GM18520 (cell line): ENCODE measurements around the gene IL1RAP.

Experiments
- ATAC-seq: cut with Tn5 transposase; IDR thresholded peaks from one replicate; pipeline ENCODE4 v1.9.1; 2021; ENCODE audit not compliant: unreplicated experiment

IL1RAP gene

DNA sequence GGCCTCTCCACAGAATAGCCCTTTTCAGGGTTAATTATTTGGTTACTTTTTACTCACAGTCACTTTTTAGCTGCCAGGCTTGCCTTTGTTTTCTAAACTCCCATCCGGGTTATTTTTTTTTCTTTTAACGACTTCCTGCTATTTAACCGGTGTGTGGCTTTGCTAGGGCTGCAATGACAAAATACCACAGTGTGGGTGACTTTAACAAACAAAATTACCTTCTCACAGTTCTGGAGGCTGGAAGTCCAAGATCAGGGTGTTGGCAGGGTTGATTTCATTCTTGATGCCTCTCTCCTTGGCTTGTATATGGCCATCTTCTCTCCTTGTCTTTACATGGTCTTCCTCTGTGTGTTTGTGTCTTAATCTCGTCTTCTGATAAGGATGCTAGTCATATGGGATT is 91.5 kb downstream of the IL1RAP start:
- ATAC-seq, result no peak

DNA sequence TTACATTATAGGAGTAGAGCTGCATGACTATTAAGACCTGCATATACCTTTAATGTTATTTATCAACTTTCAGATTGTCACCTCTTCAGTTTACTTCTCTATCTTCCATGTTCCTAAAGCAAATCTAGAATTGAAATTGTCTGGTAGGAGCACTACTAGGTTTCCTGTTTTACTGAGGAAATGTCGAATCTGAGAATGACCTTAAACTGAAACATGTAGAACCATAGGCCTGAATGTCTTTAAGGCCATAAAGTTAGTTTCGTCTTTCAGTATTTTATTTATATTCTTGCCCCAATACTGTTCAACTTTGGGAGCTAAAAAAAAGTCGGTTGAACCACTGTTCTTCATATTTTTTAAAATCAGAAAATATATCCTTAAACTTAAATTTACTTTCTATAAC is 92.7 kb downstream of the IL1RAP start:
- ATAC-seq, result no peak

DNA sequence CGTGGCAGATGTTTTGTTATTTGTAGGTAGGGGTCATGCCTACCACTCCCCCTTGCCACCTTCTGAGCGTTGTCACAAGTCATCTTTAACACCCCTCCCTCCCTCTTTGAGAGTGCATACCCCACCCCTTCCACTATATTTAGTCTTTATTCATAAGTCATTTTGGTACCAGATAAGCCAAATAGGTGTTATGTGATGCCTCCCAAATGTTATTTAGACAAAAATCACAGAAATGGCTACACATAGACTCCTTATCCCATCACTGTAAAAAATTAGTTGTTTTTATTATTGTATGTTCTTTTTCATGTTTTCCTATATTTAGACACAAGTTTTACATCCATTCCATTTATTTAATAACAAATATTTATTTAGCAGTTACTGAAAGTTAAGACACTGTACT is 93.1 kb downstream of the IL1RAP start:
- no peak for ATAC-seq

DNA sequence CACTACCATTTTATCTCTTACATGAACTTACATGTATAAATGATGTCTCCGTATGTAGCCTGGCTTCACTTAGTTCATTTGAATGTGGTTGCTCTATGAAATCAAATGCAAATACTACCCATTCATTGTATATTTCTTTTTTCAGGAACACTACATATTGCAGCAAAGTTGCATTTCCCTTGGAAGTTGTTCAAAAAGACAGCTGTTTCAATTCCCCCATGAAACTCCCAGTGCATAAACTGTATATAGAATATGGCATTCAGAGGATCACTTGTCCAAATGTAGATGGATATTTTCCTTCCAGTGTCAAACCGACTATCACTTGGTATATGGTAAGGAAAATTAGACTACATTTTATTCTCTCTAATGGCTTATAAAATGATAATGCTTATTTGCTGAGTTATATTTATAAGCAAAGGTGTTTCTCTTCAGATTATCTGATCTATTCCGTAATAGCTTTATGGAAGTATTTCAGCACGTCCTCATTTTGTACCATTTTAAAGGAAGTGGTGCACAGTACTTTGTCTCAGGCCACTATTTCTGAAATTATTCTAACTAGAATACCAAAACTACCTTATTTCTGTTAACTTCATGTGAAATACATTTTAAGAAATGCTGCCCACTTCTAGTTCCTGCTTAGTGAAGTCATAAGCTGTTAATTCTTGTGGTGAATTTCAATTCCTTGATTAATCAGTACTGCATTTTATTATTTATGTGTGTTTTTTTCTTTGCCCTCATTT is 95.1 kb downstream of the IL1RAP start:
- no peak for ATAC-seq

DNA sequence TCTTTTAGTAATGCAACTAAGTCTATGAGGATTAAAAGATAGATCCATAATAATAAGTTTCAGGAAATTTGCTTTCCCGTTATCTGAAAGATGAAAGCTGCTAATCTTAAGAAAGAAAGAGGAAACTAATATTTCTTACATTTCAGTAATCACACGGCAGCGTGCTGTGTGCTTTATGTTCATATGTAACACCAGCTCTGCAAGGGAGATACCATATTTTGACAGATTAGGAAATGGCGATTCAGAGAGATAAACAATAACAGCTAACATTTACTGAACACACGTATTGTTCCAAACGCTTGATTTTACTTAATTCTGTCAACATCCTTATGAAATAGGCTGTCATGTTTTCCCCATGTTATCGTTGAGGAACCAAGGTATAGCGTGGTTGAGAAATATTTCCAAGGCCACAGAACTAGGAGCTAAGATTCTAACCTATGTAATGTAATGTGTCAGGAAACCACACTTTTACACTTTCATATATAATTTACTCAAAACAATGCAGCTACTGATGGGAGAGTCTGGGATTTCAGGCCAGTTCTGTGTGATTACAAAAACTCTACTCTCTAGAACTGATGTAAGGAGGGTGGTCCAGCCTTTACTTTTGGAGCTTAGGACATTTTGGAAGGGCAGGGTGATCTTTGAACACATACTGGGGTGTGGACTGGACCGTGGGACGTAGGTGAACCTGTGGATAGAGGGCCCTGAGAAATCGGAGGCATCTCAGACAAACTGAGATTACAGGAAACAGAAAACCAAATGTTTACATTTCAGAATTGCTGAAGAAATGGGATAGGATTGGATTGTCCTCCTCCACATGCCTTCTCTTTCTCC is 100.6 kb downstream of the IL1RAP start:
- ATAC-seq, result no peak

DNA sequence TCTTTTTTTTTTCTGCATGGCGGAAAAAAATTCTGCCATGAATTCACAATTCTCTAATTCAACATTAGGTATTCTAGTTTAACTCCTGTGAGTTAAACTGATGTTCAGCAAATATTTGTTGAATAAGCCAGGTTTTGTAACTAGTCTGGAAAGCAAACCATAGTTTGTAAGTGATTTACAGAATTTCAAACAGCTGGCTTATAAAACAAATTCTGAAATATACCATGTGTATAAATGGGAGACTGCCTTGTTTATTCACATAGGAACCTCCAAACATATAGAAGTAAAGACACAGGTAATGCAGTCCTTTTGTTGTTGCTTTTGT is 101.1 kb downstream of the IL1RAP start:
- ATAC-seq, result no peak

DNA sequence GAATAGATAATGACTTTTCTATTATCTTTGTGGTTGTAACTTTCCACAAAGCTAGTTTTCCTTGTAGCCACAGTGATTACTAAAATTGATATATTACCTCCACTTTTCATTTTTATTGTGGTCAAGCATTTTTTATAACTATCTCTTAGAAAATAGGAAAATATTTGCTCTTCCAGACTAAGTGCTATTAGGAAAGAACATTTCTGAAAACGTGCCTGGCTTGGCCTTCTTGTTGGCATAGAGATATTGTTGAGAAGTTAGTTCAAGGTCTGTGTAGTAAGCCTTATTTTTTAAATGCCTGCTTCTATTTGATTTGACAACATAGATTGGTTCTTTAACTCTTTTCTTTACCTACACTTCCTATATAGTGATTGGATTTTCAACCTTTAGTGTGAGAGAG is 101.7 kb downstream of the IL1RAP start:
- no peak for ATAC-seq

DNA sequence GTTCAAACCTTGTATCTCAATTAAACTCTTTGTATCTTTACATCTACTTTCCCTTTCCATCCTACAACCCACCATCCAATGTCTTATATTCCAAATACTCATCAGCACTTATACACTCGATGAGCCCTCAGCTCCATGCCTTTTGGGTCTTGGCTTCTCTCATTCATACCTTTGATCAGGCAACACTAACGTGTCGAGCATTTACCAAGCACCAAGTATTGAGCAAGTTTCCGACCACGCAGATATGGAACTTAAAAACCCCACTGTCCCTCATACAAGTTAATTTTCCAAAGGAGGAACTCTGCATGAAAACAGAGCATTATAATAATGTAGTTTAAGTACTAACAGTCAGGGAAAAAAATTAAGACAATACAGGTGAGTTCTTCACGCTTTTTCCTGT is 102.8 kb downstream of the IL1RAP start:
- no peak for ATAC-seq

DNA sequence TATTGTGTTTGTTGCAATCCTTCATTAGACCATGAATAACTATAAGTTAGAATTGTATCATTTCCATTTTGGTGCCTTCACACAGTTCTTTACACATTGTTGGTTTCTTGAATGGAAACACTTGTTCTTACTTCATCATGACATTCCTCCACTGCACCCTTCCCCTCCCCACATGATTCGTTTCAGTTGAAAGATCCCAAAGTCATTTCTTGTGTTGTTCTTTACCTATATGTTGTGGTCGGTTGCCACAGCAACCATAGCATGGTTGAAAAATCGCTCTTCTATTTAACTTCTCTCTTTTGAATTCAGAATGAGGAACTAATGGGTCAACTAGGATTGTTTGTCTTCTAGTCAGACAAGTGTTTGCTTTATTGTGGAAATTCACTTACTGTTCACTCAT is 103.3 kb downstream of the IL1RAP start:
- ATAC-seq, result no peak

DNA sequence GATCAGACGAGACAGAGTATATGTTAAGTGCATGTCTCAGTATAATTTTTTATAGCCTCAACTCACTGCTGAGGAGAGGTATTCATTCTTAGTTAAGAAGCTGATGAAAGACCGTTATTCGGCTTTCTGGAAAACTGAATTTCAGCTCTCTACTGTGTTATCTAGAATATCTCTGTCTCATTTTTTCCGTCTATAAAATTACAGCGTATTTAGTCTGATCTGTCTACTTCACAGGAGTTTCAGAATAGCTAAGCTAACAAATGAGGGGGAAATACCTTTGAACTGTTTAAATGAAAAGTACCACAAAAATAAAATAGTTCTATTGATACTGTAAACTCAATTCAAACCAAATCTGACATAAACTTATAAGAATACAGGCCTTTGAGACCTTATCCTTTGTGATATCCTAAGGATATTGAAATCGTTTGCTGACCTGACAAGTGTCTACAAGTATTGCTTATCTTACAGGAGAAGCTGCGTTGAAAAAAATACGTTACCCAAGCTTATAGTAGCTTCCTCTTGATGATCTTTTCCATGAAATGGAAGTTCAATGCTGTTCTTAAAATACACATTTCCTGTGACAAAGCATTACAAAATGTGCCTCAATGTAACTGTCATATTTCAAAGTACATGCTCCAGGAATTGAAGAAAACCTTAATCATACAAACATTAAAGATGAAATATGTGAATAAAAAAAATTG is 104.6 kb downstream of the IL1RAP start:
- ATAC-seq, result no peak

DNA sequence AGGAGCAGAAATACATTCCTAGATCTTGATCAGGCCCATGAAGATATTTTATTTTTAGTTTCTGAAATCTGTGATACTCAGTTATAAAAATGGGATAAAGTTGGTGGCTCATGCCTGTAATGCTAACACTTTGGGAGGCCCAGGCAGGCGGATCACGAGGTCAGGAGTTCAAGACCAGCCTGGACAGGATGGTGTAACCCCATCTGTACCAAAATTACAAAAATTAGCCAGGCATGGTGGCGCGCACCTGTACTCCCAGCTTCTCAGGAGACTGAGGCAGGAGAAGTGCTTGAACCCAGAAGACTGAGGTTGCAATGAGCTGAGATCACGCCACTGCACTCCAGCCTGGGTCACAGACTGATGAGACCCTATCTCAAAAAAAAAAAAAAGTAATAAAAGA is 105.5 kb downstream of the IL1RAP start:
- ATAC-seq, result no peak

DNA sequence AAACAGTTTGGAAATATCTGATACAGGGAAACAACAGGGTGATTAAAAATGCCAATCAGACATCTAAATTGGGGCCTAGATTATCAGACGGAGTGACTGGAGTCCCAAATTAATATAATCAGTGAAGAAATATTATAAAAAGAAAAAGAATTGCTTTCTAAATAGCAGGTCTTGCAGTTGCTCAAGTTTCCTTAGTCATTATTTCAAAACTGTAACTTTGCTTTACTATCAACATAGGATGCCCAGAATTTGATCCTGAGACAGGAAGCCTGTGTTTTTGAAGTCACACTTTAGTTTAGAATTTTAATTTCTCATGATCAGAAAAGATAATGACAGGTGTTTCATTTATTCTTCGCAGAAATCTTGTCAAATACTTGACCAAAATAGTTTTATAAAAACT is 105.9 kb downstream of the IL1RAP start:
- ATAC-seq, result no peak

DNA sequence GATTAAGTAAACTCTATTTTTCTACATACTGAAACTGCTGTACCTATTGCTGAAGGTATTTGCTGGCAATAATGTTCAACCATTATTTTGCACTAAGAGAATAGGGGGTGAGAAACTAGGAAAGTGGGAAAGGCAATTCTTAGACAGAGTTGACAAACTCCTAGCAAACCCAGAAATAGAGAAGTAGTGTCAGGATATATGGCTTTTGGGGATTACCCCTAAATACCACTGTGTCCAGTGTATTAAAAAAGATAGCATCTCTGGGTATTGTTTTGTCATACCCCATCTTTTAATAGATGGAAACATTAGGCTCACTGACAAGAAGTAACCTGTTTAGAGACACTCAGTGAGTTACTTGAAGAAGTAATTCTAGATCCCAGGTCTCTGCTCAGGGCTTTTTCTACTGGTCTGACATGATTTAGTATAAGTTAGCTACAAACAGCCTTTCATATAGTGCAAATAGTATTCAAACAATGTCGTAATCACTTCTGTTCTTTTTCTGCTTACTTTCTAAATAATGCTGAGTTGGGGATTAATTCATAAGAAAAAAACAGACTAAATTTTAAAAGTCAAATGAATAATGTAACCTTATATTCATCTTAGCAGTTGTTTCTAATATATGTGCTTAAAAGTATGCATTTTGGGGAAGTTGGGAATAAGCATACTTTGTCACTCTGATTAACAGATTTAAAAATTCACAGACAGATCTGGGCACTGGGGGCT is 107.2 kb downstream of the IL1RAP start:
- ATAC-seq, result no peak

DNA sequence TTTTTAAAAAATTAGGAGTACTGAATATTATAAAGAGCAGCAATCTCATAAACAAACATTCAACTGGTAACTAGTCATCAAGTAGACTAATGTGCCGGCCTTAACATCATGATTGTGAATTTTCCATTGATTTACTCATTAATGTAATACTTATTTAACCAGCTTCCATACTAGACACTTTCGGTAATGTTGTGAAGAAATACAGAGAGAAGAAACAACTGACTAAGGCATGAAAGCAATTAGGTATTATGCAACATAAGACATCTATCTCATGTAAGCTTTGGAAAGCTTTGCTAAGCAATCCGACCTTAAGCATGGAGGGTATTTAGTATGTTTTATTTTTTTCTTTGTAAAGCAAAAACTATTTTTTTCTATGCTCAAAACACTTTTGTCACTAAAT is 108.0 kb downstream of the IL1RAP start:
- no peak for ATAC-seq

DNA sequence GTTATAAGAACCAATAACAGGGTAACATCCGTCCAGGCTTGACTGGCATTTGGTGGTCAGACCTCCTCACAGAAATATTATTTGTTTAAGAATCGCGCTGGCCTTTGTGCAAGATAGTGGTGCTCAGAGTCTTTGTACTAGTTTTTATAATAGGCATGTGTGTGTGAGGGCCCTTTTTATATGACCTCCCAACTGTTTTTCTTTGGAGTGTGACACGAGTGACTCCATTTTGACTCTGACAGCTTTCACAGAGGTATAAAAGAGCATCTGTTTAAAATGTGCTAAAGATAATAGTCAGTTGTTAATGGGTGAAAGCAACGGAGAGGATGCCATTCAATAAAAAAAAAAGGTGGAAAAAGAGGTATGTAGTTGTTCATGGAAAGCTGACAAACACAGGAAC is 110.4 kb downstream of the IL1RAP start:
- no peak for ATAC-seq

DNA sequence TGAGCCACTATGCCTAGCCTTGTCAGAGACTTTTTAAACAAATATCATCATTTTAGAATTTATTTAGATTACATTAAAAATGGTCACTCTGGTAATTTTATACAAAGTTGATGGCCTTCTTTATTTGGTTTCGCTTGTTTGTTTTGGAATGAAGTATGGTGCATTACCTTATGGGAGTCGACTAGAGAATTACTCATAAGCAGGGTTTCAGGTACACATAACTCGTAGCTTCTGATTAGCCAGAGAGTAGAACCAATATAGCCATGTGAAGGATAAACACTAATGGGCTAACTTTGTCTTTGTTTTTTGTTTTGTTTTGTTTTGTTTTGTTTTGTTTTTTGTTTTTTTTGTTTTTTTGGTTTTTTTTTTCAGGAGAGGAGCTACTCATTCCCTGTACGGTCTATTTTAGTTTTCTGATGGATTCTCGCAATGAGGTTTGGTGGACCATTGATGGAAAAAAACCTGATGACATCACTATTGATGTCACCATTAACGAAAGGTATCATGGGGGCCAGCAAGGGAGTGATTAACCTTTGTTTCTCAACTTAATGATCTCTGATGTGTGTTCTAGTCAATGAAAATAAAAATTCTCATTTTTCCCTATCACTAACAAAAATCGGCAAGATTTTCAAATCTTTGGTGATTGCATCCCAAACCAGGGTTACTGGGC is 113.2 kb downstream of the IL1RAP start:
- no peak for ATAC-seq

DNA sequence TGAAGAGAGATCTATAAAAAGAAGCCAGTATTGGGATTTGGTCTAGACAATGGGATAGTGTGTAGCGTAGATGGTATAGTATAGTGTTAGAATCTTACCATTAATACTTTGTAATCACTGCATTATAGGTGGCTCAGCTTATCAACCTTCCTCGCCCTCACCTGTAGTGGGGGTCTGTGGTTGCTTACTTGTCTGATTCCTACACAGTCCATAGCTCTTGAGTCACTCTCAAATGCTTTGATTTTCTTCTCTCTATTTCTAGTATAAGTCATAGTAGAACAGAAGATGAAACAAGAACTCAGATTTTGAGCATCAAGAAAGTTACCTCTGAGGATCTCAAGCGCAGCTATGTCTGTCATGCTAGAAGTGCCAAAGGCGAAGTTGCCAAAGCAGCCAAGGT is 115.2 kb downstream of the IL1RAP start:
- no peak for ATAC-seq

DNA sequence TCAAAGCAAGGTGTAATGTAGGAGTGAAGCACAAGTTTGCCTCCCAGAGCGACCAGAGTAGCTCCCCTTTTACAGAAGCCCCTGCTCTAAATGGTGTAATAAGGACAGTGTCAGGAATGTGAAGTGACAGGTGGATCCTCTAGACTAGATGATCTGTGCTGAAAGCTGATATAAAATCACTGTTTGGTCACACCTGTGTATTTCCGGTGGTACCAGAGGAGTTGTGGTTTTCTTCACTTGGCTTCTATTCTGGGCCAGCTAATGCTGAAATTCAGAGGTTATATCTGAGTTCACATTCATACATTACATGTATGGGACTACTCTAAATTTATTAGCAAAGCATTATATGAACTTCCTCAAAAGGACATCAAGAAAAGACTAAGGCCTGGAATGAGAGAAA is 117.4 kb downstream of the IL1RAP start:
- no peak for ATAC-seq

DNA sequence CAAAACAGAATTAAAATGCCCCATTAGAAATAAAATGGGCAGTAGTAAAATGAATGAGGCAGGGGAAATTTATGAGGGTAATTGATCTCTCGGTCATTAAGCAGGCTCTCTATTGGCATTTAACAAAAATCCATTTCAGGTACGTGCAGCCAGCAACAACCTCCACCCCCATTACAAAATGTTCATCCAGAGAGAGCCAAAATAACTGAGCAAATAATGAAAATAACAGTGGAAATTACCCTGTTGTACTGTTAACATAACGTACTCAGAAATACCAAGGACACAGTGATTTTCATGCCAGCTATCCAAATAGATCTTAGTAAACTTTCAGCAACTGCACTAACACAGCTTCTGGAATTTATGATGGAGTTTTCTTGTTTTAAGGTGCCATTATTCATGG is 127.7 kb downstream of the IL1RAP start:
- no peak for ATAC-seq

DNA sequence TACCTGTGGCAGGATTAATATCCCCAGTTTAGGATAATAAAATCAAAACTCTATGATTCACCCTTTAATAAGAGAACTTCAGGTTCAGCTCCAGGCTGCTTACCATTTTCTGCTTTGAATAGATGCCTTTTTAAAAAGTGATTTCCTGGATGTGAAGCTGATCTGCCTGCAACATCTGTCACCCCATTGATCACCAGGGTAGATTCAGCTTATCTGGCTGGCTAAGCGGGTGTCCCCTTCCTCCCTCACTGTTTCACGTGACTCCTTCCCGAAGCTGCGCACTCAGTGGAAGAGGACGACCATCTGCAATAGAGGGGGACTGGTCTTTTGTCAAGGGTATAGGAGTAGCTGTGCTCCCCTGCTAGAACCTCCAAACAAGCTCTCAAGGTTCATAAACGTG is 128.1 kb downstream of the IL1RAP start:
- no peak for ATAC-seq

DNA sequence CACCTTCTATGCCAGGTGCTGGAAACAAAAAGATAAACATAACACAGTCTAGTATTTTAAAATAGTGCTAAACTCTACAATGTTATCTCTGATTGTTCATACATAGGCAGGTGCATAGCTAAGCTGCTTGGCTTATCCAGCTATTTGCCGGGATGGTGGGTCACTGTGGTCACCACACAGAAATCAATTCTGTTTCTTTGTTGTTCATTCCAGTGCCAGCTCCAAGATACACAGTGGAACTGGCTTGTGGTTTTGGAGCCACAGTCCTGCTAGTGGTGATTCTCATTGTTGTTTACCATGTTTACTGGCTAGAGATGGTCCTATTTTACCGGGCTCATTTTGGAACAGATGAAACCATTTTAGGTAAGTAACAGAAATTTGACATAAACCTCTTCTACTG is 130.2 kb downstream of the IL1RAP start:
- ATAC-seq, result no peak
